ENCODE results near the gene ZNF254. TPM values are rescaled to one million over a fixed set of nuclear protein-coding genes. Genes with fewer than 3 reads are reported as not detected.
"Not testable (repeated sequence)": the region's sequence is repeated elsewhere in the genome, so short reads cannot be mapped to it uniquely, and the experiment has no call there.

ZNF254 gene
- 15.7 and 35.1 TPM in 2 replicates for total RNA-seq (2014; rRNA removed; shearing (Covaris generic); ENCODE audit: low replicate concordance)

GRCh38 chr19:24086974-24087595, at the start of gene ZNF254:
ZNF254 (plus strand) TSS chr19:24087187; CDS start chr19:24087308, 121 bp downstream.
- Histone ChIP-seq H3K9me3 (ENCODE audit: low read length) (peaks cover 4% of the 10 kb centered on the region; the same call in 1 of the 2 replicates), H3K36me3 (ENCODE audit: insufficient read depth, low read length) (peaks cover 29% of the 10 kb centered on the region), H3K27me3 (ENCODE audit: low read length) (no peaks in the 10 kb centered on the region), H3K4me2 (ENCODE audit: low read depth, low read length, poor library complexity, severe bottlenecking) (peak within 1 kb of the TSS; percentile 93), H4K20me1 (ENCODE audit: insufficient read depth, low read depth, low read length) (no peaks in the 10 kb centered on the region), H3K4me3 (ENCODE audit: low read length) (peak within 1 kb of the TSS; percentile 87), H3K79me2 (ENCODE audit: low read length) (peaks cover 53% of the 10 kb centered on the region), H3K9me2 (replicated peaks; ENCODE audit: insufficient read depth, low read length) (no peaks in the 10 kb centered on the region), H2AFZ (ENCODE audit: low read length) (peak within 1 kb of the TSS; percentile 33), H3K4me1 (ENCODE audit: low read length) (peaks cover 8% of the 10 kb centered on the region), H3K9ac (ENCODE audit: low read length) (peak within 1 kb of the TSS; percentile 84), H3K27ac (ENCODE audit: low read length) (peak within 1 kb of the TSS; percentile 38)
- DNase-seq = peak; percentile 98

DNA sequence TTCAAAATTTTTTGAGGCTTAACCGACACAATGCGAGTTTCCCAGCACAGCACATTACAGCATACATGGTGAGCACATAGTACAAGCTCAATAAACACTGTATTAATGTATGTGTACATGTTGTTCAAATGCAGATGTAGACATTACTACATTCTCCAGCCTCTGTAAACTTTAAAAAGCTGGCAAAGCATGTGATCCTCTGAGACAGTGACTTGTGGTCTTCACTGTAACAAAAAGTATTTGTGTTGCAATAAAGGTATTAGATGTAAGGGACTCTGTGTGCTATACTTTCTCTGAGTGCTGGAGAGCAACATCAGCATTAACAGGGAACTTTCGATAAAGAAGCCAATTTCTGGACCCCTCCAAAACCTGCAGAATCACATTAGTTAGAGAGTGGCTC, 46.4 kb upstream of the ZNF254 start:
- H3K4me1 ChIP-seq (ENCODE audit: low read length) = no peaks in the 10 kb centered on the region
- no peaks in the 10 kb centered on the region for H4K20me1 ChIP-seq (ENCODE audit: insufficient read depth, low read depth, low read length)
- H3K36me3 ChIP-seq (ENCODE audit: insufficient read depth, low read length) = peaks cover 36% of the 10 kb centered on the region
- H3K9me2 ChIP-seq (replicated peaks; ENCODE audit: insufficient read depth, low read length) = no peaks in the 10 kb centered on the region
- H2AFZ ChIP-seq (ENCODE audit: low read length) = no peak overlapping the region
- H3K79me2 ChIP-seq (ENCODE audit: low read length) = peaks cover 64% of the 10 kb centered on the region
- no peak overlapping the region for H3K4me2 ChIP-seq (ENCODE audit: low read depth, low read length, poor library complexity, severe bottlenecking)
- no peaks in the 10 kb centered on the region for H3K27me3 ChIP-seq (ENCODE audit: low read length)
- H3K9ac ChIP-seq (ENCODE audit: low read length) = no peak overlapping the region
- H3K4me3 ChIP-seq (ENCODE audit: low read length) = no peak overlapping the region
- no peaks in the 10 kb centered on the region for H3K9me3 ChIP-seq (ENCODE audit: low read length)
- DNase-seq = no peak
- no peak overlapping the region for H3K27ac ChIP-seq (ENCODE audit: low read length)

DNA sequence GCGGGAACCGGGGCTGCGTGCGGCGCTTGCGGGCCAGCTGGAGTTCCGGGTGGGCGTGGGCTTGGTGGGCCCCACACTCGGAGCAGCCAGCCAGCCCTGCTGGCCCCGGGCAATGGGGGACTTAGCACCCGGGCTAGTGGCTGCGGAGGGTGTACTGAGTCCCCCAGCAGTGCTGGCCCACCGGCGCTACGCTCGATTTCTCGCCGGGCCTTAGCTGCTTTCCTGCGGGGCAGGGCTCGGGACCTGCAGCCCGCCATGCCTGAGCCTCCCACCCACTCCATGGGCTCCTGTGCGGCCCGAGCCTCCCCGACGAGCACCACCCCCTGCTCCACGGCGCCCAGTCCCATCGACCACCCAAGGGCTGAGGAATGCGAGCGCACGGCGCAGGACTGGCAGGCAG, 45.7 kb upstream of the ZNF254 start:
- H2AFZ ChIP-seq (ENCODE audit: low read length); H3K4me1 ChIP-seq (ENCODE audit: low read length); H3K4me2 ChIP-seq (ENCODE audit: low read depth, low read length, poor library complexity, severe bottlenecking); H3K9me3 ChIP-seq (ENCODE audit: low read length); H3K9ac ChIP-seq (ENCODE audit: low read length); H3K27ac ChIP-seq (ENCODE audit: low read length); H4K20me1 ChIP-seq (ENCODE audit: insufficient read depth, low read depth, low read length); H3K9me2 ChIP-seq (replicated peaks; ENCODE audit: insufficient read depth, low read length); H3K27me3 ChIP-seq (ENCODE audit: low read length); H3K4me3 ChIP-seq (ENCODE audit: low read length); DNase-seq: not testable (repeated sequence)
- Histone ChIP-seq H3K79me2 (ENCODE audit: low read length) (peaks cover 57% of the 10 kb centered on the region), H3K36me3 (ENCODE audit: insufficient read depth, low read length) (peaks cover 33% of the 10 kb centered on the region)

GRCh38 chr19:24046550-24046949, 40.4 kb upstream of the ZNF254 start:
- H3K4me3 ChIP-seq (ENCODE audit: low read length) = no peak overlapping the region
- no peaks in the 10 kb centered on the region for H3K9me2 ChIP-seq (replicated peaks; ENCODE audit: insufficient read depth, low read length)
- no peak overlapping the region for H2AFZ ChIP-seq (ENCODE audit: low read length)
- H3K79me2 ChIP-seq (ENCODE audit: low read length) = peaks cover 14% of the 10 kb centered on the region
- no peaks in the 10 kb centered on the region for H3K27me3 ChIP-seq (ENCODE audit: low read length)
- peaks cover 27% of the 10 kb centered on the region for H3K36me3 ChIP-seq (ENCODE audit: insufficient read depth, low read length)
- H3K9me3 ChIP-seq (ENCODE audit: low read length) = no peaks in the 10 kb centered on the region
- DNase-seq = no peak
- H3K4me2 ChIP-seq (ENCODE audit: low read depth, low read length, poor library complexity, severe bottlenecking) = no peak overlapping the region
- no peak overlapping the region for H3K27ac ChIP-seq (ENCODE audit: low read length)
- no peak overlapping the region for H3K9ac ChIP-seq (ENCODE audit: low read length)
- no peaks in the 10 kb centered on the region for H4K20me1 ChIP-seq (ENCODE audit: insufficient read depth, low read depth, low read length)
- no peaks in the 10 kb centered on the region for H3K4me1 ChIP-seq (ENCODE audit: low read length)

DNA sequence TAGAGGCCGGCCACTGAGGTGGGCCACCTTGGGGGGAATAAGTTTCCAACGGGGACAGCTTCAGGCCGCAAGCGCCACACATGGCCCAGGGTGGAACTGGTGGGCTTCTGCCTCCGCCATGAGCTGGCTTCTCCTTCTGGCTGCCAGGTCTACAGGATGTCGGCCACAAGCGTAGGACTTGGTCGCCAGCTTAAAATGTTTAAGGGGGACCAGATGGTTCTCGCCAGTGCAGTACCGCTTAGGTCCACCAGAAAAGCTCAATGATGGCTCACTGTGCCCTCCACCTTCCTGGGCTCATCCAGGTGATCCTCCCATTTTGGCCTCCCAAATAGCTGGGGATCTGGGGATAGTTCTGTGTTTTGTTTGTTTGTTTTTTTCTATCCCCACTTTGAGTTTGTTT, 38.7 kb upstream of the ZNF254 start:
- H2AFZ ChIP-seq (ENCODE audit: low read length) = no peak overlapping the region
- no peaks in the 10 kb centered on the region for H3K27me3 ChIP-seq (ENCODE audit: low read length)
- H3K9ac ChIP-seq (ENCODE audit: low read length) = no peak overlapping the region
- no peak overlapping the region for H3K27ac ChIP-seq (ENCODE audit: low read length)
- H3K79me2 ChIP-seq (ENCODE audit: low read length) = peaks cover 8% of the 10 kb centered on the region
- H3K4me1 ChIP-seq (ENCODE audit: low read length) = no peaks in the 10 kb centered on the region
- H3K4me3 ChIP-seq (ENCODE audit: low read length) = no peak overlapping the region
- no peaks in the 10 kb centered on the region for H4K20me1 ChIP-seq (ENCODE audit: insufficient read depth, low read depth, low read length)
- DNase-seq = peak; percentile 17
- H3K4me2 ChIP-seq (ENCODE audit: low read depth, low read length, poor library complexity, severe bottlenecking) = no peak overlapping the region
- H3K9me3 ChIP-seq (ENCODE audit: low read length) = no peaks in the 10 kb centered on the region
- peaks cover 35% of the 10 kb centered on the region for H3K36me3 ChIP-seq (ENCODE audit: insufficient read depth, low read length)
- no peaks in the 10 kb centered on the region for H3K9me2 ChIP-seq (replicated peaks; ENCODE audit: insufficient read depth, low read length)

- H3K9me3 ChIP-seq (ENCODE audit: low read length) = no peaks in the 10 kb centered on the region
- H4K20me1 ChIP-seq (ENCODE audit: insufficient read depth, low read depth, low read length) = no peaks in the 10 kb centered on the region
- peaks cover 7% of the 10 kb centered on the region for H3K79me2 ChIP-seq (ENCODE audit: low read length)
- no peak overlapping the region for H3K4me3 ChIP-seq (ENCODE audit: low read length)
- H3K27me3 ChIP-seq (ENCODE audit: low read length) = no peaks in the 10 kb centered on the region
- no peak overlapping the region for H2AFZ ChIP-seq (ENCODE audit: low read length)
- H3K4me2 ChIP-seq (ENCODE audit: low read depth, low read length, poor library complexity, severe bottlenecking) = no peak overlapping the region
- peaks cover 35% of the 10 kb centered on the region for H3K36me3 ChIP-seq (ENCODE audit: insufficient read depth, low read length)
- DNase-seq = peak; percentile 16
- no peak overlapping the region for H3K27ac ChIP-seq (ENCODE audit: low read length)
- H3K9me2 ChIP-seq (replicated peaks; ENCODE audit: insufficient read depth, low read length) = no peaks in the 10 kb centered on the region
- no peaks in the 10 kb centered on the region for H3K4me1 ChIP-seq (ENCODE audit: low read length)
- no peak overlapping the region for H3K9ac ChIP-seq (ENCODE audit: low read length)
Measured at GRCh38 chr19:24049537-24049936, 37.5 kb upstream of the ZNF254 start.

- no peaks in the 10 kb centered on the region for H4K20me1 ChIP-seq (ENCODE audit: insufficient read depth, low read depth, low read length)
- H3K79me2 ChIP-seq (ENCODE audit: low read length) = peaks cover 4% of the 10 kb centered on the region; the same call in 1 of the 2 replicates
- H3K9me2 ChIP-seq (replicated peaks; ENCODE audit: insufficient read depth, low read length) = no peaks in the 10 kb centered on the region
- H3K4me1 ChIP-seq (ENCODE audit: low read length) = no peaks in the 10 kb centered on the region
- H3K27ac ChIP-seq (ENCODE audit: low read length) = no peak overlapping the region
- no peak overlapping the region for H3K4me2 ChIP-seq (ENCODE audit: low read depth, low read length, poor library complexity, severe bottlenecking)
- H2AFZ ChIP-seq (ENCODE audit: low read length) = no peak overlapping the region
- H3K4me3 ChIP-seq (ENCODE audit: low read length) = no peak overlapping the region
- no peaks in the 10 kb centered on the region for H3K27me3 ChIP-seq (ENCODE audit: low read length)
- peaks cover 36% of the 10 kb centered on the region for H3K36me3 ChIP-seq (ENCODE audit: insufficient read depth, low read length)
- no peaks in the 10 kb centered on the region for H3K9me3 ChIP-seq (ENCODE audit: low read length)
- DNase-seq = no peak
- no peak overlapping the region for H3K9ac ChIP-seq (ENCODE audit: low read length)
Measured at GRCh38 chr19:24051516-24051915, 35.5 kb upstream of the ZNF254 start.

- no peak overlapping the region for H3K4me2 ChIP-seq (ENCODE audit: low read depth, low read length, poor library complexity, severe bottlenecking)
- H3K4me3 ChIP-seq (ENCODE audit: low read length) = no peak overlapping the region
- peaks cover 44% of the 10 kb centered on the region for H3K36me3 ChIP-seq (ENCODE audit: insufficient read depth, low read length)
- no peak overlapping the region for H2AFZ ChIP-seq (ENCODE audit: low read length)
- no peaks in the 10 kb centered on the region for H3K27me3 ChIP-seq (ENCODE audit: low read length)
- H3K4me1 ChIP-seq (ENCODE audit: low read length) = no peaks in the 10 kb centered on the region
- H3K9me2 ChIP-seq (replicated peaks; ENCODE audit: insufficient read depth, low read length) = no peaks in the 10 kb centered on the region
- no peaks in the 10 kb centered on the region for H3K9me3 ChIP-seq (ENCODE audit: low read length)
- no peak overlapping the region for H3K27ac ChIP-seq (ENCODE audit: low read length)
- H3K79me2 ChIP-seq (ENCODE audit: low read length) = peaks cover 4% of the 10 kb centered on the region; the same call in 1 of the 2 replicates
- H3K9ac ChIP-seq (ENCODE audit: low read length) = no peak overlapping the region
- DNase-seq = no peak
- H4K20me1 ChIP-seq (ENCODE audit: insufficient read depth, low read depth, low read length) = no peaks in the 10 kb centered on the region
Measured at GRCh38 chr19:24052811-24053210, 34.2 kb upstream of the ZNF254 start.
